Spleen (tissue), 7 donors: ENCODE results near the gene TNFAIP6.

Experiments used
- POLR2A ChIP-seq, 3 donors: fragments of 450-650 bp; IDR thresholded peaks; one replicate each; pipeline ENCODE4 v1.5.1; 2017; ENCODE audit warnings: antibody characterized with exemption in 3 of 3, mild to moderate bottlenecking in 1 of 3
- POLR2AphosphoS5 ChIP-seq, 3 donors: sonication (generic); formaldehyde crosslinking; IDR thresholded peaks; one replicate each; pipeline ENCODE4 v1.5.1; 2017; ENCODE audit warnings: antibody characterized with exemption in 3 of 3
- TF ChIP-seq, protein P1 (sequence below), 11 experiments: fragments of 200-600 bp in 7 of 11; fragments of 450-650 bp in 4 of 11; sonication (generic) in 4 of 11; IDR thresholded peaks in 8 of 11; conservative IDR thresholded peaks in 3 of 11; 1 replicate in 7 of 11; 2 replicates in 4 of 11; pipeline versions ENCODE4 v1.4.0 to v1.8.0; 2016 to 2021; ENCODE audit warnings: antibody characterized with exemption in 11 of 11, inconsistent platforms in 4 of 11, mild to moderate bottlenecking in 1 of 11
- donor health status: DM: no; HTN: no; CAD: no; lungs with moderate emphysema.
- donor health status: DM: no; HTN: no; CAD: no.
- donor health status: DM: no; HTN: no; CAD: no.

GRCh38 chr2:151423760-151424159 is 66.4 kb downstream of the TNFAIP6 start:
- TF ChIP-seq, protein P1, sequence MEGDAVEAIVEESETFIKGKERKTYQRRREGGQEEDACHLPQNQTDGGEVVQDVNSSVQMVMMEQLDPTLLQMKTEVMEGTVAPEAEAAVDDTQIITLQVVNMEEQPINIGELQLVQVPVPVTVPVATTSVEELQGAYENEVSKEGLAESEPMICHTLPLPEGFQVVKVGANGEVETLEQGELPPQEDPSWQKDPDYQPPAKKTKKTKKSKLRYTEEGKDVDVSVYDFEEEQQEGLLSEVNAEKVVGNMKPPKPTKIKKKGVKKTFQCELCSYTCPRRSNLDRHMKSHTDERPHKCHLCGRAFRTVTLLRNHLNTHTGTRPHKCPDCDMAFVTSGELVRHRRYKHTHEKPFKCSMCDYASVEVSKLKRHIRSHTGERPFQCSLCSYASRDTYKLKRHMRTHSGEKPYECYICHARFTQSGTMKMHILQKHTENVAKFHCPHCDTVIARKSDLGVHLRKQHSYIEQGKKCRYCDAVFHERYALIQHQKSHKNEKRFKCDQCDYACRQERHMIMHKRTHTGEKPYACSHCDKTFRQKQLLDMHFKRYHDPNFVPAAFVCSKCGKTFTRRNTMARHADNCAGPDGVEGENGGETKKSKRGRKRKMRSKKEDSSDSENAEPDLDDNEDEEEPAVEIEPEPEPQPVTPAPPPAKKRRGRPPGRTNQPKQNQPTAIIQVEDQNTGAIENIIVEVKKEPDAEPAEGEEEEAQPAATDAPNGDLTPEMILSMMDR (IDR thresholded peaks at IDR 0.05 in 8 of 11, conservative IDR thresholded peaks at IDR 0.05 in 3 of 11) = no peak
- no peak for TF ChIP-seq POLR2A (IDR thresholded peaks at IDR 0.05)
- no peak for TF ChIP-seq POLR2AphosphoS5 (IDR thresholded peaks at IDR 0.05)
